GM18861 (cell line): ENCODE measurements around the gene MAK.
"Not testable (repeated sequence)": the region's sequence is repeated elsewhere in the genome, so short reads cannot be mapped to it uniquely, and the experiment has no call there.

Source experiments
- ATAC-seq: cut with Tn5 transposase; IDR thresholded peaks from one replicate; pipeline ENCODE4 v1.9.1; 2021; ENCODE audit not compliant: unreplicated experiment

Gene MAK

DNA sequence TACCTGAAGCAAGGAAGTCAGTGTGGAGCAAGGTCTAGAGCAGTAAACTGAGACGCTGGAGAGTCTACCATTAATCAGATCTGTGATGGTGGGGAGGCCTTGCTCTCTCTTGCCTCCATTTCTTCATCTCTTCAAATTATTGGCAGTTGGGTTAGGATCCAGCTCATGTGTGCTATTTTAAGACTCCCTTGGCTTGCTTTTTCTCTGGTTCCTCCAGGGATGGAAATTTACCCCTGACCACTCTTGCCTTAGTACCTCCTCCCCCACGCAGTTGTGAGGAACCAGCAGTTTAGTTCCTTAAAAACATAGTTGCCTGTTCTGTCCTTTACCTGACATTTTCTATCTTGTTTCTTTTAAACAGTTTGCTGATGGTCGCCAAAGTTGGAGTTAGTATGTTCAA is 108.1 kb downstream of the MAK start:
- no peak for ATAC-seq

GRCh38 chr6:10725716-10726115 is 112.6 kb downstream of the MAK start:
- ATAC-seq: no peak

DNA sequence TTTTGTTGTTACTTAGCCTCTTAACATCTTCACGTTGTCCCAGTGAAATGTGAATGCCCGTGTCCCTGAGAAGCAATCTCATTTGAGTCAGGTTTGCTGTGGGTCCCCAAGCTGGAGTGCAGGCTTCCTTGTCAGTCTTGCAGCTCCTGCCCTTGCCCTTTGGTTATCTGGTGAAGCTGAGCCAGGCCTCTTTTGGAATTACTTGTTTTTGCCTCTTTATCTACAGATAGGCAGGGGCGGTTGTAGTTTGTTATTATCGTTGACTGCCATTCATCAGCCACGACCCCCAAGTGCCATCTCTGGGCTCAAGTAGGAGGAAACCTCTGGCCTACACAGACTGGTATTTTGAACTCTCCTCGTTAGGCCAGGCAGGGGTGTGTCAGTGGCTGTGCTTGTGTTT is 113.3 kb downstream of the MAK start:
- ATAC-seq: no peak

DNA sequence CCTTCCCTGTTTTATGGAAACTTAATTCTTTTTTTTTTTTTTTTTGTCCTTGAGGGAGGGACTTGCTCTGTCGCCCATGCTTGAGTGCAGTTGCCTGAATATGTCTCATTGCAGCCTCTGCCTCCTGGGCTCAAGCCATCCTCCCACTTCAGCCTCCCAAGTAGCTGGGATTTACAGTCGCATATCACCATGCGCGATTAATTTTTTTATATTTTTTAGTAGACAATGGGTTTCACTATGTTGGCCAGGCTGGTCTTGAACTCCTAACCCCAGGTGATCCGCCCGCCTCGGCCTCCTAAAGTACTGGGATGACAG is 114.8 kb downstream of the MAK start:
- no peak for ATAC-seq

GRCh38 chr6:10722820-10723566 is 115.3 kb downstream of the MAK start, which contains the start of gene TMEM14C:
TSS of gene TMEM14C (plus strand) at chr6:10723070. CDS start at chr6:10724614, 1,544 bp downstream.
- peak; percentile 98 for ATAC-seq

DNA sequence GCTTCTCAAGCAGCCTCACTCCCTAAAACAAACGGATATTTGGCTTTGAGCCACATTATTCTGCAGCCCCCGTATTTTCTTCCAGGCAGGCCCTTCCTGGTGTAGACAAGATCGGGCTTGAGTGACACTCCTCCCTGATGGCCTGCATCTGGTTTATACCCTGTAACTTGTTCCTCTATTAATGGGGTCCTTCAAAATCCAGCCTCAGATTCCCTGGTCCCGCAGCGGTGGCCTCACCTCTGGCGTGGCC is 115.8 kb downstream of the MAK start:
- ATAC-seq: no peak

GRCh38 chr6:10721850-10722569 is 116.3 kb downstream of the MAK start:
- no peak for ATAC-seq

DNA sequence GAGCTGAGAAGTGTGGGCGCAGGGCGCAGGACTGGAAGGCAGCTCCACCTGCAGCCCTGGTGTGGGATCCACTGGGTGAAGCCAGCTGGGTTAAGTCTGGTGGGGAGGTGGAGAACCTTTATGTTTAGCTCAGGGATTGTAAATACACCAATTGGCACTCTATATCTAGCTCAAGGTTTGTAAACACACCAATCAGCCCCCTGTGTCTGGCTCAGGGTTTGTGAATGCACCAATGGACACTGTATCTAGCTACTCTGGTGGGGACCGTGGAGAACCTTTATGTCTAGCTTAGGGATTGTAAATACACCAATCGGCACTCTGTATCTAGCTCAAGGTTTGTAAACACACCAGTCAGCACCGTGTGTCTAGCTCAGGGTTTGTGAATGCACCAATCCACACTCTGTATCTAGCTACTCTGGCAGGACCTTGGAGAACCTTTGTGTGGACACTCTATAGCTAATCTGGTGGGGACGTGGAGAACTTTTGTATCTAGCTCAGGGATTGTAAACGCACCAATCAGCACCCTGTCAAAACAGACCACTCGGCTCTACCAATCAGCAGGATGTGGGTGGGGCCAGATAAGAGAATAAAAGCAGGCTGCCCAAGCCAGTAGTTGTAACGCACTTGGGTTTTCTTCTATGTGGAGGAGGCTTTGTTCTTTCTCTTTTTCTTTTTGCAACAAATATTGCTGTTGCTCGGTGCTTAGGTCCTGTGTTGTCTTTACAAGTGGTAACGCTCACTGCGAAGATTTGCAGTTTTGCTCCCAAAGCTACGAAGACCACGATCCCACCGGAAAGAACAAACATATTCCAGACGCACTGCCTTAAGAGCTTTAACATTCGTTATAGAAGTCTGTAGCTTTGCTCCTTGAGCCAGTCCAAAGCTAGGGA is 117.1 kb downstream of the MAK start:
- ATAC-seq: not testable (repeated sequence)

DNA sequence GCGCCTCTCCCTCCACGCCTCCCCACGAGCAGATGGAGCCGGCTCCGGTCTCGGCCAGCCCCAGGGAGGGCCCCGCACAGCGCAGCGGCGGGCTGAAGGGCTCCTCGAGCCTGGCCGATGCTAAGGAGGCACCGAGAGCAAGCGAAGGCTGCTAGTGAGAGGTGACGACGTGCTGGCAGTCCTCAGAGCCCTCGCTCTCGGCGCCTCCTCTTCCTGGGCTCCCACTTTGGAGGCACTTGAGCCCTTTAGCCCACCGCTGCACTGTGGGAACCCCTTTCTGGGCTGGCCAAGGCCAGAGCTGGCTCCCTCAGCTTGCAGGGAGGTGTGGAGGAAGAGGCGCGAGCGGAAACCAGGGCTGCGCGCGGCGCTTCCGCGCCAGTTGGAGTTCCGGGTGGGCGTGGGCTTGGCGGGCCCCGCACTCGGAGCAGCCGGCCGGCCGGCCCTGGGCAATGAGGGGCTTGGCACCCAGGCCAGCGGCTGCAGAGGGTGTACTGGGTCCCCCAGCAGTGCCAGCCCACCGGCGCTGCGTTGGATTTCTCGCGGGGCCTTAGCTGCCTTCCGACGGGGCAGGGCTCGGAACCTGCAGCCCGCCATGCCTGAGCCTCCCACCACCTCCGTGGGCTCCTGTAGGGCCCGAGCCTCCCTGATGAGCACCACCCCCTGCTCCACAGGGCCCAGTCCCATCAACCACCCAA is 117.9 kb downstream of the MAK start:
- no peak for ATAC-seq

DNA sequence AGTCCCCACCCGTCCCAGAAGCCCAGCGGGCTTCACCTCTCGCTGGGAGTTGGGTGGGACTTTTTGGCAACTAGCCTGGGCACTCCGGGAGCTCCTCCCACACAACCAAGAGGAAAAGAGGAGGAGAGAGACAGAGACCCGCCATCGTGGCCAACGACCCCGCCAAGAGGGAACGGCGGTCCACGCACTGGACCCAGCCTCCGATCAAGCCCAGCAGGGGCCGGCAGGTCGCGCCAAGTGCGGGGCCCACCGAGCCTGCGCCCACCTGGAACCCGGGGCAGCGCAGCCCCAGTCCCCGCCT is 118.4 kb downstream of the MAK start:
- no peak for ATAC-seq

- ATAC-seq: no peak
Measured at GRCh38 chr6:10719296-10719963, 118.9 kb downstream of the MAK start.

GRCh38 chr6:10713962-10714361 is 124.4 kb downstream of the MAK start:
- ATAC-seq: no peak
